Stimulated activated naive B cell treated with anti-CD40 and anti-IgM and Interleukin-4, amounts not matched to agents 10 μg/mL and 1 μg/mL and 100 μg/mL, for 72 hours (primary cell): ENCODE measurements around the gene DENND1A.

Source experiments
- ATAC-seq, 2 donors: fragments of 150-1000 bp; cut with Tn5 transposase; replicated peaks; 2 replicates each; pipeline ENCODE4 v1.10.0; 2021; ENCODE audit warnings: moderate library complexity in 1 of 2
- DNase-seq: peaks from one replicate; pipeline ENCODE4 v3.0.0; 2021
- H3K27ac Mint-ChIP-seq: one replicate; pipeline ENCODE4 v1.8.0; 2022; ENCODE audit warnings: mild to moderate bottlenecking, mixed read lengths
- H3K27me3 Mint-ChIP-seq, 2 donors: one replicate each; pipeline ENCODE4 v1.8.0; 2022; ENCODE audit warnings: mixed read lengths in 2 of 2
- H3K36me3 Mint-ChIP-seq, 2 donors: one replicate each; pipeline ENCODE4 v1.8.0; 2022; ENCODE audit warnings: mixed read lengths in 2 of 2, mild to moderate bottlenecking in 1 of 2
- H3K4me1 Mint-ChIP-seq, 2 donors: one replicate each; pipeline ENCODE4 v1.8.0; 2022; ENCODE audit warnings: mixed read lengths in 2 of 2, mild to moderate bottlenecking in 1 of 2
- H3K4me3 Mint-ChIP-seq, 2 donors: one replicate each; pipeline ENCODE4 v1.8.0; 2022; ENCODE audit warnings: mild to moderate bottlenecking in 2 of 2, mixed read lengths in 2 of 2, moderate library complexity in 1 of 2
- H3K9me3 Mint-ChIP-seq, 2 donors: one replicate each; pipeline ENCODE4 v1.8.0; 2022; ENCODE audit warnings: mixed read lengths in 2 of 2, mild to moderate bottlenecking in 1 of 2

Gene DENND1A

GRCh38 chr9:123851851-123852250 lies 78.1 kb downstream of the DENND1A start:
- peaks cover 0 to 7% of the 10 kb centered on the region in 2 donors for H3K4me1 Mint-ChIP-seq
- no peak for DNase-seq
- peaks cover 27 to 39% of the 10 kb centered on the region in 2 donors for H3K36me3 Mint-ChIP-seq
- no peak for ATAC-seq
- no peak overlapping the region for H3K4me3 Mint-ChIP-seq
- H3K27ac Mint-ChIP-seq, result no peak overlapping the region
- H3K27me3 Mint-ChIP-seq, result no peaks in the 10 kb centered on the region
- H3K9me3 Mint-ChIP-seq, result peaks cover 10% of the 10 kb centered on the region in 2 donors

- Mint-ChIP-seq H3K27me3 (no peaks in the 10 kb centered on the region), H3K4me1 (no peaks in the 10 kb centered on the region), H3K4me3 (no peak overlapping the region), H3K36me3 (peaks cover 39 to 50% of the 10 kb centered on the region in 2 donors), H3K9me3 (peaks cover 10 to 15% of the 10 kb centered on the region in 2 donors), H3K27ac (no peak overlapping the region)
- ATAC-seq (no peak), DNase-seq (no peak)
Measured at GRCh38 chr9:123848447-123849085, 81.4 kb downstream of the DENND1A start.

- H3K4me3 Mint-ChIP-seq, result no peak overlapping the region
- no peaks in the 10 kb centered on the region for H3K27me3 Mint-ChIP-seq
Measured at GRCh38 chr9:123846966-123847365, 83.0 kb downstream of the DENND1A start.

GRCh38 chr9:123843703-123844102 lies 86.2 kb downstream of the DENND1A start:
- H3K36me3 Mint-ChIP-seq, result peaks cover 46 to 62% of the 10 kb centered on the region in 2 donors
- no peak overlapping the region for H3K4me3 Mint-ChIP-seq
- no peak for DNase-seq
- ATAC-seq, result no peak
- H3K27me3 Mint-ChIP-seq, result no peaks in the 10 kb centered on the region
- peaks cover 14 to 19% of the 10 kb centered on the region in 2 donors for H3K9me3 Mint-ChIP-seq
- H3K4me1 Mint-ChIP-seq, result peaks cover 5 to 8% of the 10 kb centered on the region in 2 donors
- no peak overlapping the region for H3K27ac Mint-ChIP-seq

More at GRCh38 chr9:123846966-123847365, 83.0 kb downstream of the DENND1A start:
- no peak for DNase-seq
- no peaks in the 10 kb centered on the region for H3K4me1 Mint-ChIP-seq
- H3K9me3 Mint-ChIP-seq, result peaks cover 14 to 19% of the 10 kb centered on the region in 2 donors
- no peak for ATAC-seq
- peaks cover 48 to 63% of the 10 kb centered on the region in 2 donors for H3K36me3 Mint-ChIP-seq
- no peak overlapping the region for H3K27ac Mint-ChIP-seq

GRCh38 chr9:123835821-123836220 lies 94.1 kb downstream of the DENND1A start:
- DNase-seq (no peak), ATAC-seq (no peak)
- no peak overlapping the region for H3K27ac Mint-ChIP-seq
- no peaks in the 10 kb centered on the region for H3K27me3 Mint-ChIP-seq
- H3K36me3 Mint-ChIP-seq, result peaks cover 10 to 16% of the 10 kb centered on the region in 2 donors
- peaks cover 20 to 34% of the 10 kb centered on the region in 2 donors for H3K4me1 Mint-ChIP-seq
- peak overlapping the region in 1 of 2 donors; percentile 2 for H3K4me3 Mint-ChIP-seq
- peaks cover 0 to 4% of the 10 kb centered on the region in 2 donors for H3K9me3 Mint-ChIP-seq

- peak overlapping the region; percentile 56 for H3K27ac Mint-ChIP-seq
- peak; percentile 94 to 97 for ATAC-seq
- peaks cover 20 to 34% of the 10 kb centered on the region in 2 donors for H3K4me1 Mint-ChIP-seq
- H3K27me3 Mint-ChIP-seq, result no peaks in the 10 kb centered on the region
- peak; percentile 6 for DNase-seq
- H3K36me3 Mint-ChIP-seq, result peaks cover 13 to 20% of the 10 kb centered on the region in 2 donors
- H3K4me3 Mint-ChIP-seq, result peak overlapping the region; percentile 50 to 75
- H3K9me3 Mint-ChIP-seq, result peaks cover 0 to 5% of the 10 kb centered on the region in 2 donors
Measured at GRCh38 chr9:123834889-123835562, 94.9 kb downstream of the DENND1A start.

GRCh38 chr9:123834218-123834888 lies 95.6 kb downstream of the DENND1A start:
- ATAC-seq, result no peak
- DNase-seq, result no peak
- Mint-ChIP-seq H3K36me3 (peaks cover 17 to 26% of the 10 kb centered on the region in 2 donors), H3K4me1 (peaks cover 20 to 33% of the 10 kb centered on the region in 2 donors), H3K4me3 (peak overlapping the region in 1 of 2 donors; percentile 75), H3K27me3 (no peaks in the 10 kb centered on the region), H3K9me3 (peaks cover 4 to 9% of the 10 kb centered on the region in 2 donors), H3K27ac (no peak overlapping the region)

GRCh38 chr9:123832858-123833650 lies 96.9 kb downstream of the DENND1A start:
- Mint-ChIP-seq H3K36me3 (peaks cover 24 to 33% of the 10 kb centered on the region in 2 donors), H3K9me3 (peaks cover 14 to 17% of the 10 kb centered on the region in 2 donors), H3K27ac (no peak overlapping the region), H3K4me1 (peaks cover 15 to 25% of the 10 kb centered on the region in 2 donors), H3K27me3 (no peaks in the 10 kb centered on the region), H3K4me3 (no peak overlapping the region)
- DNase-seq, result no peak
- ATAC-seq, result no peak

GRCh38 chr9:123832176-123832575 lies 97.8 kb downstream of the DENND1A start:
- H3K4me1 Mint-ChIP-seq, result peaks cover 14 to 25% of the 10 kb centered on the region in 2 donors
- no peak for DNase-seq
- no peaks in the 10 kb centered on the region for H3K27me3 Mint-ChIP-seq
- no peak overlapping the region for H3K4me3 Mint-ChIP-seq
- ATAC-seq, result no peak
- H3K9me3 Mint-ChIP-seq, result peaks cover 18 to 19% of the 10 kb centered on the region in 2 donors
- no peak overlapping the region for H3K27ac Mint-ChIP-seq
- peaks cover 28 to 42% of the 10 kb centered on the region in 2 donors for H3K36me3 Mint-ChIP-seq

GRCh38 chr9:123828449-123828848 lies 101.5 kb downstream of the DENND1A start:
- H3K27me3 Mint-ChIP-seq, result no peaks in the 10 kb centered on the region
- H3K4me1 Mint-ChIP-seq, result peaks cover 3 to 6% of the 10 kb centered on the region in 2 donors
- no peak overlapping the region for H3K27ac Mint-ChIP-seq
- H3K36me3 Mint-ChIP-seq, result peaks cover 32 to 47% of the 10 kb centered on the region in 2 donors
- peaks cover 20 to 24% of the 10 kb centered on the region in 2 donors for H3K9me3 Mint-ChIP-seq
- H3K4me3 Mint-ChIP-seq, result no peak overlapping the region
- DNase-seq, result no peak
- no peak for ATAC-seq

- Mint-ChIP-seq H3K27ac (no peak overlapping the region), H3K4me1 (peaks cover 7 to 8% of the 10 kb centered on the region in 2 donors), H3K9me3 (peaks cover 16 to 24% of the 10 kb centered on the region in 2 donors), H3K4me3 (no peak overlapping the region), H3K36me3 (peaks cover 25 to 36% of the 10 kb centered on the region in 2 donors), H3K27me3 (no peaks in the 10 kb centered on the region)
- ATAC-seq, result no peak
- no peak for DNase-seq
Measured at GRCh38 chr9:123825342-123826060, 104.4 kb downstream of the DENND1A start.

- ATAC-seq, result no peak
- H3K9me3 Mint-ChIP-seq, result peaks cover 4 to 13% of the 10 kb centered on the region in 2 donors
- H3K27ac Mint-ChIP-seq, result no peak overlapping the region
- H3K36me3 Mint-ChIP-seq, result peaks cover 9 to 17% of the 10 kb centered on the region in 2 donors
- no peak for DNase-seq
- peaks cover 9 to 16% of the 10 kb centered on the region in 2 donors for H3K4me1 Mint-ChIP-seq
- H3K27me3 Mint-ChIP-seq, result no peaks in the 10 kb centered on the region
- no peak overlapping the region for H3K4me3 Mint-ChIP-seq
Measured at GRCh38 chr9:123823194-123823947, 106.6 kb downstream of the DENND1A start.

- Mint-ChIP-seq H3K36me3 (peaks cover 3 to 5% of the 10 kb centered on the region in 2 donors), H3K27ac (no peak overlapping the region), H3K4me3 (no peak overlapping the region), H3K27me3 (no peaks in the 10 kb centered on the region), H3K4me1 (peaks cover 11 to 21% of the 10 kb centered on the region in 2 donors), H3K9me3 (peaks cover 3 to 5% of the 10 kb centered on the region in 2 donors)
- no peak for ATAC-seq
- DNase-seq, result no peak
Measured at GRCh38 chr9:123821619-123822018, 108.3 kb downstream of the DENND1A start.
